ENCODE data around the gene TNFRSF25. TPM values are rescaled to one million over a fixed set of nuclear protein-coding genes. Genes with fewer than 3 reads are reported as not detected.

TNFRSF25 gene
- total RNA-seq, 2 experiments from 2014 or later = 57.3 to 66.7 TPM

DNA sequence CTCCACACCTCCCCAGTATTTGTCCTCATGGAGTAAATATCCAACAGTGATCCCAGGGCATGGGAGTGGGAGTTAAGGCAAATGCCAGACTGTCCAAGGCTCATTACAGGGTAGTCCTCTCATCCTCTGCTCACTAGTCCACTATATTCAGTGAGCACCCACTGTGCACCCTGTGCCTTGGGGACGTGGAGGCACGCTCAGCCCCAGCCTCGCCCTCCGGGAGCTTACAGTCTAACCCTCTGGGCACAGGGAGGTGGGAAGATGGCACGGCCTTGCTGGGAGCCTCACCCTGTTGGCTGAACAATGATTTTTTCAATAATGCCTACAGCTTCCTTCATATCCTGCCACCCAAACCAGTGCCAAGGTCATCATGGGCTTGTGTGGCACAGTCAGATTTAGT lies 49.1 kb downstream of the TNFRSF25 start:
- ChIA-PET CTCF (no interaction called here), POLR2A (no interaction called here)
- H3K27ac Mint-ChIP-seq = no peak overlapping the region
- peaks cover 12% of the 10 kb centered on the region for H3K4me1 Mint-ChIP-seq
- ATAC-seq (no peak), DNase-seq (no peak)
- no peaks in the 10 kb centered on the region for H3K9me3 Mint-ChIP-seq (ENCODE audit: low read depth)
- H3K27me3 Mint-ChIP-seq = peaks cover 56% of the 10 kb centered on the region
- intact Hi-C loops (cut with DNase I, micrococcal nuclease) = no loop called here
- no peak overlapping the region for H3K4me3 Mint-ChIP-seq
- no peaks in the 10 kb centered on the region for H3K36me3 Mint-ChIP-seq (ENCODE audit: low read depth)

DNA sequence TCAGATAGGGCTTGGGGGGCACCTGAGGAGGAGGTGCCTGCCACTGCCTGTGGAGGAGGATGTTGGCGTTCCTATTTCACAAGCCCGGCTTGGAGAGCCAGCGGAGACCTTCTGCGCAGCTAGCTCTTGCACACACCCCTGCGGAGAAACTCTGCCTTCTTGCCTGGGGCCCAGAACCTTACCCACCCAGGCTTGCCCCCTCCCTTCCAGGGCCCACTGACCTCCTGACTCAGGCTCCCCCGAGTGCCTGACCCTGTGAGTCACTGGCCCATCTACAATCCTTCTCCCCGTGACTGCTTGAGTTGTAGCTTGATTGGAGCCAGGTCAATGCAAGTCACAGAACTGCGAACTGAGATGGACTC lies 49.7 kb downstream of the TNFRSF25 start:
- H3K27me3 Mint-ChIP-seq = peaks cover 53% of the 10 kb centered on the region
- POLR2A ChIA-PET = no interaction called here
- CTCF ChIA-PET = no interaction called here
- no peak overlapping the region for H3K27ac Mint-ChIP-seq
- no peaks in the 10 kb centered on the region for H3K9me3 Mint-ChIP-seq (ENCODE audit: low read depth)
- ATAC-seq (no peak), DNase-seq (no peak)
- intact Hi-C loops (cut with DNase I, micrococcal nuclease) = no loop called here
- H3K36me3 Mint-ChIP-seq (ENCODE audit: low read depth) = no peaks in the 10 kb centered on the region
- H3K4me1 Mint-ChIP-seq = peaks cover 12% of the 10 kb centered on the region
- no peak overlapping the region for H3K4me3 Mint-ChIP-seq

DNA sequence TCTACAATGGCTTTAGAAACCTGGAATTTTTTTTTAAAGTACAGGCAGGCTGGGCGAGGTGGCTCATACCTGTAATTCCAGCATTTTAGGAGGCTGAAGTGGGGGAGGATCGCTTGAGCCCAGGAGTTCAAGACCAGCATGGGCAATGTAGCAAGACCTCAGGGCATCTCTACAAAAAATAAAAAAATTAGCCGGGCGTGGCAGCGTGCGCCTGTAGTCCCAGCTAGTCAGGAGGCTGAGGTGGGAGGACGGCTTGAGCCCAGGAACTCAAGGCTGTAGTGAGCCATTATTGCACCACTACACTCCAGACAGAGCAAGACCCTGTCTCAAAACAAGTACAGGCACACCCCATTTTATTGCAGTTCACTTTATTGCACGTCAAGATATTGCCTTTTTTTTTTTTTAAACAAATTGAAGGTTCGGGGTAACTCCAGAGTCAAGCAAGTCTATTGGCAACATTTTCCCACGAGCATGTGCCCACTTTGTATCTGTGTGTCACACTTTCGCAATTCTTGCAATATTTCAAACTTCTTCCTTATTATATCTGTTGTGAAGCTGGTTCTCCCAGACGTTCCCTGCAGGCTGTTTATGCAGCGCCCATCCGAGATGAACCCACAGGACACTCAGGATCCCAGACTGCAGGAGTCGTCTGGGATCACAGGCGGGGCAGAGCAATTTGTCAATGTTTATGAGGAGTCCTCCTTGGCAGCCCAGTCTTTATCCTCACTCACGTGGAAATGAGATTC lies 50.9 kb downstream of the TNFRSF25 start:
- H3K36me3 Mint-ChIP-seq (ENCODE audit: low read depth) = no peaks in the 10 kb centered on the region
- ATAC-seq (no peak), DNase-seq (no peak)
- H3K27me3 Mint-ChIP-seq = peaks cover 46% of the 10 kb centered on the region
- H3K9me3 Mint-ChIP-seq (ENCODE audit: low read depth) = no peaks in the 10 kb centered on the region
- intact Hi-C loops (cut with DNase I, micrococcal nuclease) = no loop called here
- H3K4me1 Mint-ChIP-seq = peaks cover 12% of the 10 kb centered on the region
- ChIA-PET POLR2A (interaction anchor here (0.7 kb wide), 2 partner anchors 58 to 166 kb away, joined by 3 read pairs; no protein-coding TSS in a partner anchor), CTCF (interaction anchor here (0.7 to 2.2 kb wide), 10 partner anchors 8 to 213 kb away, joined by 3 to 14 read pairs (median 6); no protein-coding TSS in a partner anchor)
- no peak overlapping the region for H3K4me3 Mint-ChIP-seq
- H3K27ac Mint-ChIP-seq = no peak overlapping the region

DNA sequence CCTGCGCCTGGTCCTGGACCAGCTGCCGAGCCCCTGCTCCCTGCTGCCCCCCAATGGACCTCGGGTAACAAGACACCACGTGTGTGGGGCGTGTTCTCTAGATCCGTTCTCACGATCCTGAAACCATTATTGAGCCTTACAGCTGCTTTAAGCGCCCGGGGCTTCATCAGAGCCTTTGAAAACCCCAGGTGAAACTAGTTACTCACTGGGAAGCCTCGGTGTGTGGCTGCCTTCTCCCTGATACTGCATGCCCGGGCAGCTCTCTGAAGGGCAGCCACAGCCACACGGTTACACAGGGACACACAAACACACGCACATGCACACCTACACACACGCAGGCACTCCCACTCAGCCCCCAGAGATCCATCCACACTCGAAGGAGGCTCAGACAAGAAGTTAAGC lies 51.5 kb downstream of the TNFRSF25 start:
- peak; percentile 94 for ATAC-seq
- peaks cover 12% of the 10 kb centered on the region for H3K4me1 Mint-ChIP-seq
- H3K4me3 Mint-ChIP-seq = no peak overlapping the region
- no peaks in the 10 kb centered on the region for H3K9me3 Mint-ChIP-seq (ENCODE audit: low read depth)
- intact Hi-C loops (cut with DNase I, micrococcal nuclease) = no loop called here
- H3K27ac Mint-ChIP-seq = peak overlapping the region; percentile 10
- no peaks in the 10 kb centered on the region for H3K36me3 Mint-ChIP-seq (ENCODE audit: low read depth)
- ChIA-PET POLR2A (interaction anchor here (0.5 to 0.7 kb wide), 3 partner anchors 45 to 166 kb away, joined by 3 read pairs; no protein-coding TSS in a partner anchor), CTCF (interaction anchor here (0.7 to 2.2 kb wide), 11 partner anchors 9 to 213 kb away, joined by 3 to 14 read pairs (median 4); no protein-coding TSS in a partner anchor)
- DNase-seq = peak; percentile 72
- peaks cover 46% of the 10 kb centered on the region for H3K27me3 Mint-ChIP-seq

DNA sequence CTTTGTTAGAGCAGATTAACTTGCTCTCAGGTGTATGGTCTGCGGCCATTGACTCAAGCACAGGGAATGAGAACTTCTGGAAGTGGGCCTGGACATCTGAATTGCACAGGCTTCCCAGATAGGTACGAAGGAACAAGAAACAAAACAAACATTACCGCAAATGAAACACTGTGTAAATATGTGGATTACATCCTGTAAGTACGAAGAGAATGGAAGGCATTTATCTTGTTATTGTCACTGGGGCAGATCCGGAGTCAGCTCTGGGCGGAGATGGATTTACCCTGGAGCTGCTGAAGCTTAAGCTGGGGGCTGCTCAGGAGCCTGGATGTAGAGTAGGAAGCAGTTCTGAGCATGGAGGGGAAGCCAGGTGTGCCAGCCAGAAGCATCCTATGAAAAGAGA lies 53.1 kb downstream of the TNFRSF25 start:
- H3K27ac Mint-ChIP-seq = no peak overlapping the region
- peaks cover 9% of the 10 kb centered on the region for H3K4me1 Mint-ChIP-seq
- CTCF ChIA-PET = interaction anchor here (0.6 to 2.2 kb wide), 2 partner anchors 10 kb away, joined by 5 to 14 read pairs; no protein-coding TSS in a partner anchor

More for the DNA sequence above, 53.1 kb downstream of the TNFRSF25 start:
- no peak overlapping the region for H3K4me3 Mint-ChIP-seq
- no peaks in the 10 kb centered on the region for H3K36me3 Mint-ChIP-seq (ENCODE audit: low read depth)
- H3K9me3 Mint-ChIP-seq (ENCODE audit: low read depth) = no peaks in the 10 kb centered on the region
- ATAC-seq (no peak), DNase-seq (no peak)
- intact Hi-C loops (cut with DNase I, micrococcal nuclease) = no loop called here
- H3K27me3 Mint-ChIP-seq = peaks cover 44% of the 10 kb centered on the region
- POLR2A ChIA-PET = no interaction called here

Small RNA genes lying within 50 kb of the gene (microRNA-seq; reads per million reads assigned to microRNA genes)
- gene MIR4252 (ENCODE audit: borderline replicate concordance) = not detected

Other genes starting within 250 kb of the TNFRSF25 start
- 10 to 100 TPM; 31.9 to 35.4 TPM for gene ICMT, start 230.2 kb downstream of the TNFRSF25 start, total RNA-seq
- not detected for gene HES3, start 222.0 kb downstream of the TNFRSF25 start, total RNA-seq
- gene GPR153, start 205.1 kb downstream of the TNFRSF25 start, total RNA-seq = under 1 TPM; 0.16 to 0.25 TPM
- gene ACOT7, start 72.4 kb downstream of the TNFRSF25 start, total RNA-seq = 10 to 100 TPM; 93.8 to 99.2 TPM
- under 1 TPM in 1 of 2 experiments, not detected in 1; 0.05 TPM for gene HES2, start 46.3 kb downstream of the TNFRSF25 start, total RNA-seq
- under 1 TPM; 0.14 to 0.55 TPM for gene ESPN, start 41.4 kb downstream of the TNFRSF25 start, total RNA-seq
- gene PLEKHG5, start 25.5 kb upstream of the TNFRSF25 start, total RNA-seq = 1 to 10 TPM in 1 of 2 experiments, under 1 TPM in 1; 0.76 to 1.1 TPM
- 10 to 100 TPM; 37.4 to 44.7 TPM for gene NOL9, start 88.3 kb upstream of the TNFRSF25 start, total RNA-seq
- under 1 TPM in 1 of 2 experiments, not detected in 1; 0.07 TPM for gene TAS1R1, start 89.1 kb upstream of the TNFRSF25 start, total RNA-seq
- gene ZBTB48, start 113.8 kb upstream of the TNFRSF25 start, total RNA-seq = 10 to 100 TPM; 23.2 to 26.0 TPM
- 10 to 100 TPM; 12.4 to 15.7 TPM for gene KLHL21, start 136.7 kb upstream of the TNFRSF25 start, total RNA-seq
- 10 to 100 TPM; 13.2 to 13.6 TPM for gene PHF13, start 147.6 kb upstream of the TNFRSF25 start, total RNA-seq
- 10 to 100 TPM; 19.4 to 22.1 TPM for gene THAP3, start 158.7 kb upstream of the TNFRSF25 start, total RNA-seq
- 10 to 100 TPM; 53.2 to 62.0 TPM for gene DNAJC11, start 235.6 kb upstream of the TNFRSF25 start, total RNA-seq